NB4 (cell line): Measurements from ENCODE around the gene NRXN3.
A peak's percentile ranks its signal among the peaks of the same experiment; 100 is the strongest.

Source experiments
- DNase-seq: peaks from one replicate; pipeline ENCODE4 v3.0.0; 2010; ENCODE audit warnings: low read depth
- H3K4me3 ChIP-seq: one replicate; pipeline ENCODE4 v1.5.1; 2011; ENCODE audit warnings: mild to moderate bottlenecking, low read depth, low read length, moderate library complexity
- MYC ChIP-seq: IDR thresholded peaks from 2 replicates; pipeline ENCODE4 v1.6.1; 2011; ENCODE audit warnings: low read depth, low read length
- POLR2A ChIP-seq: IDR thresholded peaks from 2 replicates; pipeline ENCODE4 v1.6.1; 2011; ENCODE audit warnings: mild to moderate bottlenecking; ENCODE audit not compliant: insufficient read length; ENCODE audit errors: extremely low read depth
- TF ChIP-seq, protein P1 (sequence below): IDR thresholded peaks from 2 replicates; pipeline ENCODE4 v1.6.1; 2011; ENCODE audit warnings: low read depth, low read length
- TF ChIP-seq, protein P2 (sequence below): IDR thresholded peaks from one replicate; pipeline ENCODE4 v1.5.1; 2012; ENCODE audit warnings: low read depth, low read length

The NRXN3 gene

DNA sequence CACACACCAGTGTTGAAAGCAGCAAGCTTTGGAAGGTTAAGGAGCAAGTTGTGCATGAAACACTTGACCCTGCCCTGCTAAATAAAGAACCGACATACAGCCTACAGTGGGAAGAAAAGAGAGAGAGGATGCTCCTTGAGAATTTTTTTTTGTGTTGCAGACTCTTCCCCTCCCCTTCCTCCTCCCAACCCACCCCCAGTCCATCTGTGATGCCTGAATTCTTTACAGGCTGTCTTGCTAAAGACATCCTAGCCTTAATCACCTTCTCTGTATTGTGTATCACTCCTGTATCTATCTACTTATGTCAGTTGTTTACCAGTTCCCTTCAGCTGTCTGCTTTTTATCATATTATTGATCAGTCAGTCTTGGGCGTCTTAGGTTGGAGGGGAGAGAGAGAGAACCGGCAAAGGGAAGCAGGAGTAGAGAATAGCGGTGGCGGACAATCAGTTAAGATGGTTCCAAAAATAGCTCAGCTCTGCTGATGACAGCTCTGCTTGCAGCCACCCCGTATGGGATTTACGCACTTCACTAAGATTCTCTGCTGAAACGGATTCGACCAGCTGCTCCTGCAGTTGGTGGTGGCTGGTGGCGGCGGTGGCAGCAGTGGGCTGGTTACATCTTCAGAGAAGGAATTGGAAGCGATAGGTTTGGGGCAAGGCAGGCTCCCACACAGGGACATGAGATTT, 664.7 kb downstream of the NRXN3 start:
- TF ChIP-seq MYC (no peak), POLR2A (no peak)
- TF ChIP-seq, protein P1, sequence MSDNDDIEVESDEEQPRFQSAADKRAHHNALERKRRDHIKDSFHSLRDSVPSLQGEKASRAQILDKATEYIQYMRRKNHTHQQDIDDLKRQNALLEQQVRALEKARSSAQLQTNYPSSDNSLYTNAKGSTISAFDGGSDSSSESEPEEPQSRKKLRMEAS, result no peak
- TF ChIP-seq, protein P2, sequence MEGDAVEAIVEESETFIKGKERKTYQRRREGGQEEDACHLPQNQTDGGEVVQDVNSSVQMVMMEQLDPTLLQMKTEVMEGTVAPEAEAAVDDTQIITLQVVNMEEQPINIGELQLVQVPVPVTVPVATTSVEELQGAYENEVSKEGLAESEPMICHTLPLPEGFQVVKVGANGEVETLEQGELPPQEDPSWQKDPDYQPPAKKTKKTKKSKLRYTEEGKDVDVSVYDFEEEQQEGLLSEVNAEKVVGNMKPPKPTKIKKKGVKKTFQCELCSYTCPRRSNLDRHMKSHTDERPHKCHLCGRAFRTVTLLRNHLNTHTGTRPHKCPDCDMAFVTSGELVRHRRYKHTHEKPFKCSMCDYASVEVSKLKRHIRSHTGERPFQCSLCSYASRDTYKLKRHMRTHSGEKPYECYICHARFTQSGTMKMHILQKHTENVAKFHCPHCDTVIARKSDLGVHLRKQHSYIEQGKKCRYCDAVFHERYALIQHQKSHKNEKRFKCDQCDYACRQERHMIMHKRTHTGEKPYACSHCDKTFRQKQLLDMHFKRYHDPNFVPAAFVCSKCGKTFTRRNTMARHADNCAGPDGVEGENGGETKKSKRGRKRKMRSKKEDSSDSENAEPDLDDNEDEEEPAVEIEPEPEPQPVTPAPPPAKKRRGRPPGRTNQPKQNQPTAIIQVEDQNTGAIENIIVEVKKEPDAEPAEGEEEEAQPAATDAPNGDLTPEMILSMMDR, result no peak
- no peak overlapping the region for H3K4me3 ChIP-seq
- DNase-seq, result no peak

DNA sequence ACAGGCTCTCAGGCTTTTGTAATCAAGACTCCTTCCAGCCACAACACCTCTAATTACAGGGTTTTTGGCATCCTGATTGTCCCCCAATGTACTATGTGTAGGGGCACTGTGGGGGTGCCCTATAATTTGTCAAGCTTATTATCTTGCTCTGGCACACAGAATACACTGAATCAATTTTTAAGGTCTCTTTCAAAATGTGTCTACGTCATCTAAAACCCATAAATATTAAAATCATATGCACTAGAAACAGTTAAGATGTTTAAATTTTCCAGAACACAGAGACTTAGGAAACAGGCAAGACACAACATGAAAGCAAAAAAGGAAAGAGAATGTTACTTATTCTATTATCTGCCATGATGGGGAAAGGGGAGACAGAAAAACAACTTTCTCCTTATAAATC, 665.7 kb downstream of the NRXN3 start:
- TF ChIP-seq POLR2A, result no peak
- TF ChIP-seq, protein P2, result no peak
- TF ChIP-seq, protein P1, result no peak
- TF ChIP-seq MYC, result no peak
- H3K4me3 ChIP-seq, result no peak overlapping the region
- no peak for DNase-seq

DNA sequence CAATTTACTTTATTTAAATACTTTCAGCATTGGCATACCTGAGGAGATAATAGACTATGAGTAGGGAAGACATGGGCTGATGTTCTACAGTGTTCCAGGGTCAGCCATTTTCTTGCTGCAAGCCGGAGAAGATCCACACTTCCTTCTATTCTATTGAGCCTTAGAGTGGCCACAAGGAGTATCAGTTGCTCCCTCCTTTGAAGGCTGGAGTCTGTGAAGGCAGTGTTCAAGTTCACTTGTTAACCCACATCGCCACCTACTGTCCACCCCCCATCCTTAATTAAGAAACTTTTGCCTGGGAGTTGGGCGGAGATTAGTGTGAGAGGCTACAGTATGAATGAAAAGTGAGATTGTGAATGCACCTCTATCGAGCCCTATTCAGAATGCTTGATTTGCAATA, 666.6 kb downstream of the NRXN3 start:
- TF ChIP-seq POLR2A, result no peak
- no peak for TF ChIP-seq MYC
- TF ChIP-seq, protein P2, result no peak
- TF ChIP-seq, protein P1, result no peak
- H3K4me3 ChIP-seq, result no peak overlapping the region
- DNase-seq, result peak; percentile 78

DNA sequence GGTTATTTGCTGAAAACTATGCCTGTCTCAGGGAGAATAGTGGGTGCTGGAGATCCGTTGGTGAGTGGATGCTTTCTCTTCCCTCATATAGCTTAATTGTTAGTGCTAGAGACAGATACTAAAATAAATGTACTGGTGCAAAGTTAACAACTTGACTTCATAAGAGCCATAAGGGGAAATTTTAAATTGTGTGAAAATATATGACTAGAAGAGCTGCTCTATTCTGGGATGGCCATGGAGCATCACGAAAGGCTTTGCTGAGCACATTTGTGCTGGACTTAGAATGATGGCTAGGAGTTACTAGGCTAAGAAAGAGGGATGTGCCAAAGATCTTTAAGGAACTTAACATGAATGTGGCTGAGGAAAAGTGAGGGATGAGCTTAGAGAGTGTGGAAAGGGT, 668.8 kb downstream of the NRXN3 start:
- DNase-seq, result no peak
- no peak overlapping the region for H3K4me3 ChIP-seq
- TF ChIP-seq, protein P2, result no peak
- TF ChIP-seq POLR2A (no peak), MYC (no peak)
- TF ChIP-seq, protein P1, result no peak

DNA sequence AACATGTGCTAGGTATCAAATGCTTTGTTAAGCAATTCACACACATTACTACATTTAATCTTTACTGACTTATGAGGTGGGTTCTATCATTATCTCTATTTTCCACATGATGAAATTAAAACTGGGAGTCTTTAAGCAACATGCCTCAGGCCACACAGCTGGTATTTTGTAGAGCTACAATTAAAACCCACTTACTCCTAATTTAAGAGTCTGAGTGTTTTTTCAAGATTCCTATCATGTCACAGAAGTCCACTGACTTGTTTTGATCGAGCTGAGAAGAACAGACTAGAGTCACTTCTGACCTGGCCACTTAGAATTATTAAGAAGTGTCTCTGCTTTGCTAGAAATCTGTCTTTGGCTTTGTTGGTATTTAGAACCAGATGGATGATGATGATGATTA, 670.7 kb downstream of the NRXN3 start:
- H3K4me3 ChIP-seq, result no peak overlapping the region
- DNase-seq, result no peak

More for the DNA sequence above, 670.7 kb downstream of the NRXN3 start:
- TF ChIP-seq POLR2A (no peak), MYC (no peak)
- TF ChIP-seq, protein P2, result no peak
- TF ChIP-seq, protein P1, result no peak
